Measurements from ENCODE around the gene PHLPP1.

The PHLPP1 gene

DNA sequence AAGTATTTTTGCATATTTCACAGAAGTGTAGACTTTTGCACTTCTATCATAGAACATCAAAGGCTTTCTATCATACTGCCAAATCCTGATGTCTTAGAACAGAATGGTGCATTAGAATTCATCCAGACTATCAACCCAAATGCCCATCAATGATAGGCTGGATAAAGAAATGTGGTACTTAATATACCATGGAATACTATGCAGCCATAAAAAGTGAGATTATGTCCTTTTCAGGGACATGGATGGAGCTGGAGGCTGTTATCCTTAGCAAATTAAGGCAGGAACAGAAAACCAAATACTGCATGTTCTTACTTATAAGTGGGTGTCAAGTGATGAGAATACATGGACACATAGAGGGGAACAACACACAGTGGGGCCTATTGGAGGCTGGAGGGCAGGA lies 150.2 kb downstream of the PHLPP1 start:
- no peaks in the 10 kb centered on the region for H3K36me3 ChIP-seq (ENCODE audit: insufficient read depth)
- no peak overlapping the region for H2AFZ ChIP-seq (ENCODE audit: low read depth)

DNA sequence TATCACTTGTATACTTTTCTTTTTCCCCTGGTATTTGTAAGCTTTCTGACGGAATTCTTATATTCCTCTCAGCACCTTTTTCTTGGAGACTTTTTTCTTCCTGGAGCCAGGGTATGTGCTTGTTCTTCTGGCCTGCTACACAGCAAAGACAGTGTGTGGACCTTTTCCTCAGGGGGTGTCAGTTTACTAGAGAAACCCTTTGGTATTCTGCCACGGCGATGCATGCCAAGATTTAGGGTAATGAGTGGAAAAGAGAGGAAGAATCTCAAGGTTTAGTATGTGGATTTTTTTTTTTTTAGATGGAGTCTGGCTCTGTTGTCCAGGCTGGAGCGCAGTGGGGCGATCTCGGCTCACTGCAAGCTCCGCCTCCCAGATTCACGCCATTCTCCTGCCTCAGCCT lies 152.2 kb downstream of the PHLPP1 start:
- Histone ChIP-seq H4K20me1 (ENCODE audit: insufficient read depth) (no peaks in the 10 kb centered on the region), H3K79me2 (ENCODE audit: insufficient read depth, low read depth) (no peaks in the 10 kb centered on the region; the same call in 1 of the 2 replicates), H3K4me1 (ENCODE audit: low read depth, poor library complexity, severe bottlenecking) (peaks cover 45% of the 10 kb centered on the region), H3K27me3 (ENCODE audit: insufficient read depth, low read depth) (no peaks in the 10 kb centered on the region), H3K4me3 (IDR thresholded peaks at IDR 0.05; ENCODE audit: insufficient read depth, low read depth, low read length) (no peak overlapping the region), H2AFZ (ENCODE audit: low read depth) (no peak overlapping the region), H3K36me3 (ENCODE audit: insufficient read depth) (no peaks in the 10 kb centered on the region), H3K9ac (no peak overlapping the region), H3K4me2 (no peak overlapping the region), H3K27ac (no peak overlapping the region)
- TF ChIP-seq, protein P1, sequence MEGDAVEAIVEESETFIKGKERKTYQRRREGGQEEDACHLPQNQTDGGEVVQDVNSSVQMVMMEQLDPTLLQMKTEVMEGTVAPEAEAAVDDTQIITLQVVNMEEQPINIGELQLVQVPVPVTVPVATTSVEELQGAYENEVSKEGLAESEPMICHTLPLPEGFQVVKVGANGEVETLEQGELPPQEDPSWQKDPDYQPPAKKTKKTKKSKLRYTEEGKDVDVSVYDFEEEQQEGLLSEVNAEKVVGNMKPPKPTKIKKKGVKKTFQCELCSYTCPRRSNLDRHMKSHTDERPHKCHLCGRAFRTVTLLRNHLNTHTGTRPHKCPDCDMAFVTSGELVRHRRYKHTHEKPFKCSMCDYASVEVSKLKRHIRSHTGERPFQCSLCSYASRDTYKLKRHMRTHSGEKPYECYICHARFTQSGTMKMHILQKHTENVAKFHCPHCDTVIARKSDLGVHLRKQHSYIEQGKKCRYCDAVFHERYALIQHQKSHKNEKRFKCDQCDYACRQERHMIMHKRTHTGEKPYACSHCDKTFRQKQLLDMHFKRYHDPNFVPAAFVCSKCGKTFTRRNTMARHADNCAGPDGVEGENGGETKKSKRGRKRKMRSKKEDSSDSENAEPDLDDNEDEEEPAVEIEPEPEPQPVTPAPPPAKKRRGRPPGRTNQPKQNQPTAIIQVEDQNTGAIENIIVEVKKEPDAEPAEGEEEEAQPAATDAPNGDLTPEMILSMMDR (conservative IDR thresholded peaks at IDR 0.05; ENCODE audit: low read depth, low read length), result no peak

More for the DNA sequence above, 150.2 kb downstream of the PHLPP1 start:
- no peak overlapping the region for H3K4me3 ChIP-seq (IDR thresholded peaks at IDR 0.05; ENCODE audit: insufficient read depth, low read depth, low read length)
- TF ChIP-seq, protein P1 (conservative IDR thresholded peaks at IDR 0.05; ENCODE audit: low read depth, low read length), result no peak
- no peak overlapping the region for H3K27ac ChIP-seq
- H3K27me3 ChIP-seq (ENCODE audit: insufficient read depth, low read depth), result no peaks in the 10 kb centered on the region
- no peaks in the 10 kb centered on the region for H4K20me1 ChIP-seq (ENCODE audit: insufficient read depth)
- H3K4me1 ChIP-seq (ENCODE audit: low read depth, poor library complexity, severe bottlenecking), result peaks cover 25% of the 10 kb centered on the region
- no peak overlapping the region for H3K4me2 ChIP-seq
- H3K79me2 ChIP-seq (ENCODE audit: insufficient read depth, low read depth), result no peaks in the 10 kb centered on the region; the same call in 1 of the 2 replicates
- no peak overlapping the region for H3K9ac ChIP-seq

DNA sequence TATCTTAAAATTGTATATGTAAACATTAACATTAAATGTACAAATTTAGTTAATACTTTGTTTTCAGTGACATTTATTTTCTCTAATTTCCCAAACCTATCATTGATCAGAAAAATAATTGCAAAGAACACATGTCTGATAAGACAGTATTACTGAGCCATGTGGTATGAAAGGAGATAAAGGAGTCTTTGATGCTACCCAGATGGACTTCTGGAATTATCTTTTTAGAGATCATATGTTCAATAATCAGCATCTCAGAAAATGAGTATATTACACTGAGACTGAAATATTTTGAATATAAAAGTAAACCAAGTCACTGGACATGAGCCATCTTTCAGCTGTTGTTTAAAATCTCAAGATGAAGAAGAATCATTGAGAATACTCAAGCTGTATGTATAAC lies 153.3 kb downstream of the PHLPP1 start:
- peak overlapping the region; percentile 75 for H3K4me2 ChIP-seq
- TF ChIP-seq, protein P1 (conservative IDR thresholded peaks at IDR 0.05; ENCODE audit: low read depth, low read length), result no peak
- H3K9ac ChIP-seq, result peak overlapping the region; percentile 62; the same call in 1 of the 2 replicates
- H3K4me1 ChIP-seq (ENCODE audit: low read depth, poor library complexity, severe bottlenecking), result peaks cover 51% of the 10 kb centered on the region
- no peaks in the 10 kb centered on the region for H3K27me3 ChIP-seq (ENCODE audit: insufficient read depth, low read depth)
- peak overlapping the region; percentile 51; the same call in 1 of the 2 replicates for H2AFZ ChIP-seq (ENCODE audit: low read depth)
- no peaks in the 10 kb centered on the region; the same call in 1 of the 2 replicates for H3K79me2 ChIP-seq (ENCODE audit: insufficient read depth, low read depth)
- H4K20me1 ChIP-seq (ENCODE audit: insufficient read depth), result no peaks in the 10 kb centered on the region
- no peak overlapping the region for H3K4me3 ChIP-seq (IDR thresholded peaks at IDR 0.05; ENCODE audit: insufficient read depth, low read depth, low read length)
- no peaks in the 10 kb centered on the region for H3K36me3 ChIP-seq (ENCODE audit: insufficient read depth)
- peak overlapping the region; percentile 83 for H3K27ac ChIP-seq

DNA sequence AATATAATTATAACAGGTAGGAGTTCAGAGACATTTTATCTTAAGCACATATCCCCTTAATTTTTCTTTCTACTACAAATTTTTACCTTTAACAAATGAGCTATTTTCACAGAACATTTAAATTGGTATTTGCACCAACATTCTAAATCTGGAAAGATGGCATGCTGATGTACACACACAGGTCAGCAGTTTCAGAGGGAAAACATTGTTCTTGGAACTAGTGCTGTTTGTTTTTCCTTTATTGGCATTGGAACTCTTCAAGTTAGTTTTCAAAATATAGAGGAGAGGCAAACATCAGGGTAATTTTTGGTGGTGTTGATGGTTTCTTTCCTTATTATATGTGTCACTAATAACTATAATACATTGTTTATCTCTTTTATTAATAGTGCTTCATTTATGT lies 155.3 kb downstream of the PHLPP1 start:
- H3K79me2 ChIP-seq (ENCODE audit: insufficient read depth, low read depth), result no peaks in the 10 kb centered on the region; the same call in 1 of the 2 replicates
- H3K36me3 ChIP-seq (ENCODE audit: insufficient read depth), result no peaks in the 10 kb centered on the region
- H3K27me3 ChIP-seq (ENCODE audit: insufficient read depth, low read depth), result no peaks in the 10 kb centered on the region
- peak overlapping the region; percentile 83 for H3K27ac ChIP-seq
- peaks cover 51% of the 10 kb centered on the region for H3K4me1 ChIP-seq (ENCODE audit: low read depth, poor library complexity, severe bottlenecking)
- H2AFZ ChIP-seq (ENCODE audit: low read depth), result no peak overlapping the region
- peak overlapping the region; percentile 62; the same call in 1 of the 2 replicates for H3K9ac ChIP-seq
- H4K20me1 ChIP-seq (ENCODE audit: insufficient read depth), result no peaks in the 10 kb centered on the region
- H3K4me2 ChIP-seq, result peak overlapping the region; percentile 75
- TF ChIP-seq, protein P1 (conservative IDR thresholded peaks at IDR 0.05; ENCODE audit: low read depth, low read length), result no peak
- H3K4me3 ChIP-seq (IDR thresholded peaks at IDR 0.05; ENCODE audit: insufficient read depth, low read depth, low read length), result no peak overlapping the region

All from KMS-11 (cell line).